Dendritic cell treated with granulocyte-macrophage colony-stimulating factor and Interleukin-4, amounts not matched to agents 40 ng/mL and 50 ng/mL, for 4 days (primary cell): ENCODE data around the gene VEGFC.

Source experiments
- H3K27ac Mint-ChIP-seq: one replicate; pipeline ENCODE4 v1.8.0; 2022; ENCODE audit warnings: mild to moderate bottlenecking, mixed read lengths
- H3K27me3 Mint-ChIP-seq: one replicate; pipeline ENCODE4 v1.8.0; 2022; ENCODE audit warnings: mild to moderate bottlenecking, mixed read lengths
- H3K36me3 Mint-ChIP-seq: one replicate; pipeline ENCODE4 v1.8.0; 2022; ENCODE audit warnings: low read depth, mixed read lengths
- H3K4me1 Mint-ChIP-seq: one replicate; pipeline ENCODE4 v1.8.0; 2022; ENCODE audit warnings: low read depth, mixed read lengths
- H3K4me3 Mint-ChIP-seq: one replicate; pipeline ENCODE4 v1.8.0; 2022; ENCODE audit warnings: mild to moderate bottlenecking, moderate library complexity, mixed read lengths
- H3K9me3 Mint-ChIP-seq: one replicate; pipeline ENCODE4 v1.8.0; 2022; ENCODE audit warnings: mixed read lengths
- intact Hi-C: fragments of 100-400 bp; cut with micrococcal nuclease; formaldehyde crosslinking; loops from one replicate; pipeline ENCODE4 v1.15.0; 2022

Gene VEGFC

GRCh38 chr4:176664964-176665363 lies 127.8 kb downstream of the VEGFC start:
- no peaks in the 10 kb centered on the region for H3K9me3 Mint-ChIP-seq
- no peaks in the 10 kb centered on the region for H3K4me1 Mint-ChIP-seq
- H3K27ac Mint-ChIP-seq = no peak overlapping the region
- intact Hi-C loops = no loop called here
- no peaks in the 10 kb centered on the region for H3K36me3 Mint-ChIP-seq
- H3K27me3 Mint-ChIP-seq = no peaks in the 10 kb centered on the region
- H3K4me3 Mint-ChIP-seq = no peak overlapping the region

DNA sequence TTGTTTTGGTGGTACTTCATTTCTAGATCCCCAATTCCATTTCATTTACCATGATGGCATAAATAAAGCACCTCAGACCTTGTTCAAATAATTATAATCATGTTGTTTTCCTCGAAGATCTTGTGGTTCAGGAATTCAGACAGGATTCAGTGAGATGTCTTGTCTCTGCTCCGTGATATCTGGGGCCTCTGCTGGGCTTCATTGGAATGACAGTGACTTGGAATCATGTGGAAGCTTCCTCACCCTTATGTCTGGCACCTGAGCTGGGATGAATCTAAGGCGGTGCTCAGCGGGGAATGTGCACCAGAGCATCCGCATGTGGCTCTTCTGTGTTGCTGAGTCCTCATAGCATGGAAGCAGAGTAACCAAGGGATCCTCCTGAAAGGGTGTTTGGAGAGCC lies 132.2 kb downstream of the VEGFC start:
- Mint-ChIP-seq H3K4me1 (no peaks in the 10 kb centered on the region), H3K27ac (no peak overlapping the region)
- intact Hi-C loops = no loop called here

GRCh38 chr4:176656108-176656507 lies 136.6 kb downstream of the VEGFC start:
- Mint-ChIP-seq H3K36me3 (no peaks in the 10 kb centered on the region), H3K4me1 (no peaks in the 10 kb centered on the region), H3K27ac (no peak overlapping the region), H3K9me3 (no peaks in the 10 kb centered on the region), H3K4me3 (no peak overlapping the region), H3K27me3 (no peaks in the 10 kb centered on the region)
- intact Hi-C loops = no loop called here

More for the DNA sequence above, 132.2 kb downstream of the VEGFC start:
- Mint-ChIP-seq H3K36me3 (no peaks in the 10 kb centered on the region), H3K4me3 (no peak overlapping the region), H3K27me3 (no peaks in the 10 kb centered on the region), H3K9me3 (no peaks in the 10 kb centered on the region)

DNA sequence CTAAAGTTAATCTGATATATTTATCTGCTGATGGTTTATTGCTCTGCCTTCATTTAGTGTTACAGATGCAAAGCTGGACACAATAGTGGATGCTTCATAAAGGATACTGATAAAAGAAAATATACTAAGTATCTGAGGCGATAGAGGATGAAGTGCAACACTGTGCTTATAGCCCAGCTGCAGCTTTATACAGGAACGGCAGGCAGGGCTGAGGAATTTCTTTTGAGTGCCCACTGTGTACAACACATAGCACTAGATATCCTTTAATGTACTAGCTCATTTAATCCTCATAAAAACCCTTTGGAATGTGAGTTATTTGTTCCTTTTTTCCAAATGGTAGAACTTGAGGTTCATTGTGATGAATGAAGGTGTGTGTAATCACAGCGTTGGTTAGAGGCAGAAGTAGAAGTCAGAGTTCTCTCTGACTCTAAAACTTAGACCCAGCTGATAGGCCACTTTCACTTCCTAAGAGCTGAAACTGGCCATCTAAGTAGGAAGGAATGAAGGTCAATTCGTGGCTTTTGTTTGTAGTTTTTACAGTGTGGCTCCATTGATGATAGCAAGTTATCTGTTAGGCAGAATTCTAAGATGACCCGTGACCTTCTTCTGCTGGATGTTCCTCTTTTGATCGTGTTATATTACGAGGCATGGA lies 138.0 kb downstream of the VEGFC start:
- Mint-ChIP-seq H3K27ac (no peak overlapping the region), H3K9me3 (no peaks in the 10 kb centered on the region), H3K27me3 (no peaks in the 10 kb centered on the region), H3K4me3 (no peak overlapping the region), H3K4me1 (no peaks in the 10 kb centered on the region), H3K36me3 (no peaks in the 10 kb centered on the region)
- intact Hi-C loops = no loop called here

GRCh38 chr4:176653401-176654220 lies 139.1 kb downstream of the VEGFC start:
- Mint-ChIP-seq H3K4me3 (no peak overlapping the region), H3K27ac (no peak overlapping the region), H3K4me1 (no peaks in the 10 kb centered on the region), H3K9me3 (no peaks in the 10 kb centered on the region), H3K27me3 (no peaks in the 10 kb centered on the region), H3K36me3 (no peaks in the 10 kb centered on the region)
- intact Hi-C loops = no loop called here

DNA sequence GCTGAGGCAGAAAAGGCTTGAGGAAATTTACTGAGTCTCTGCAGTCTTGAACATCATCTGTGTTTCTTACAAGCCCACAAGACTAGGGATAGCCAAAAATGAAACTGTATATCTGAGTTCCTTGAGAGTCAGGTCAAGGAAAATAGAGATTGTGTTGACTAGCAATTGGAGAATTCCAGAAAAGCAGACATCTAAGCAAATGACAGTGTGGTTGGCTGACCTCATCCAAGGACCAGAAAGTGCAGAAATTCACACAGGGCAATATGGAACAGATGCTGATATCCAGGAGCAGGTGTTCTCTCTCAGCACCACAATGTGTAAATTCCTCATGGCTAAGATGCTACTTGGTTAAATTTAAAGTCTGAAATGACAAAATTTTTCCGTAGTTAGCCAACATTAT lies 146.4 kb downstream of the VEGFC start:
- no peak overlapping the region for H3K4me3 Mint-ChIP-seq
- intact Hi-C loops = no loop called here
- H3K4me1 Mint-ChIP-seq = no peaks in the 10 kb centered on the region
- H3K27ac Mint-ChIP-seq = no peak overlapping the region
- no peaks in the 10 kb centered on the region for H3K27me3 Mint-ChIP-seq
- H3K36me3 Mint-ChIP-seq = no peaks in the 10 kb centered on the region
- H3K9me3 Mint-ChIP-seq = no peaks in the 10 kb centered on the region

DNA sequence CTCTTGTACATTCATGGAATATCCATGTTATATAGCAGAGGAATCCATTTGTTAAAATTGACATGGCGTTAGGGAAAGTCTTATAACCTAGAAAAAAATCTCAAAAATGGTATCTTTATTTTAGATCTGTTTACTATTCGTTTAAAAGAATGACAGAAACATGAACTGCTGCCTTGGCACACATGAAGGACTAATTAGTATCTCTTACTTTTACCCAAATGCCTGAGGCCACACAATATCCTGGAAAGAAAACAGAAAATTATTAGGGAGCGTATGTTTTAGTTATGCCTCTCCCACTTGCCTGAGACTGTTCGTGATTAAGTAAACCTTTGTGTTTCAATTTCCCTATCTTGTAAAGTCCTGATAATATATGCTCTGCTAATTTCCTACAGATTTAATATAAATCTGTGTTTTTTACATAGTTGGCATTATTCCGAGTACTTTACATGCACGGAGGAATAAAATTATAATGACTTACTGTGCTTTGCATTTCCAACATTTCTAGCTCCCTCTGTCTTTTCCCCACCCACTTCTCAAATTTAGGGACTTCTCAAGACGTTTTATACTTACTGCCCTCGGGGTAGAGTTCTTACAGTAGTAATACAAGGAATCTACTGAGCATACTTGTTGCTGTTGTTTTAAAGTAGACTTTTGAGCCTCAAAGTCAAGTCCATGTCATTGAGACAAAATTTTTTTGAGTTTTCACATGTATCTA lies 147.3 kb downstream of the VEGFC start:
- intact Hi-C loops = no loop called here

DNA sequence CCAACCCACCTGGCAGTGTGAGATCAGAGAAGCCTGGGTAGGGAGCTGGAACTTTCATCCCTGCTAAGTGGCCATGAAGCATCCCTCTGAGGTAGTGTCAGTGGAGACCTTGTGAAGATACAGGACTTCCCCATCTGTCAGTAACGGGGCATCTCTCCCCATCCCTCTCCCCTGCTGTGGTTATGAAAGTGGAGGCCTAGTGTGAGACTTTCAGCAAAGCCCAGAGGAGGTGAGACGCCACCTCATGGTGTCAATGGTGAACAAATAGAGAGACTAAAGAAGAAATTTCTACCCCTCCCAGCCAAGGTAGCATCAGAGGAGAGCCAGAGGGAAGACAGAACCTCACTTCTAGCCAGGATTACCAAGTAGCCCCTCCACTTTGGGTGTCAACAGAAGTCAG lies 150.2 kb downstream of the VEGFC start:
- H3K4me1 Mint-ChIP-seq = no peaks in the 10 kb centered on the region
- no peaks in the 10 kb centered on the region for H3K36me3 Mint-ChIP-seq
- intact Hi-C loops = no loop called here
- H3K9me3 Mint-ChIP-seq = no peaks in the 10 kb centered on the region
- H3K27me3 Mint-ChIP-seq = no peaks in the 10 kb centered on the region
- H3K4me3 Mint-ChIP-seq = no peak overlapping the region
- H3K27ac Mint-ChIP-seq = no peak overlapping the region

More for the DNA sequence above, 147.3 kb downstream of the VEGFC start:
- no peaks in the 10 kb centered on the region for H3K9me3 Mint-ChIP-seq
- H3K36me3 Mint-ChIP-seq = no peaks in the 10 kb centered on the region
- no peaks in the 10 kb centered on the region for H3K4me1 Mint-ChIP-seq
- no peak overlapping the region for H3K4me3 Mint-ChIP-seq
- no peaks in the 10 kb centered on the region for H3K27me3 Mint-ChIP-seq
- H3K27ac Mint-ChIP-seq = no peak overlapping the region

- Mint-ChIP-seq H3K4me1 (no peaks in the 10 kb centered on the region), H3K36me3 (no peaks in the 10 kb centered on the region), H3K27me3 (no peaks in the 10 kb centered on the region), H3K27ac (no peak overlapping the region), H3K4me3 (no peak overlapping the region), H3K9me3 (no peaks in the 10 kb centered on the region)
- intact Hi-C loops = no loop called here
These were observed 151.5 kb downstream of the VEGFC start for GRCh38 chr4:176641237-176641636.

DNA sequence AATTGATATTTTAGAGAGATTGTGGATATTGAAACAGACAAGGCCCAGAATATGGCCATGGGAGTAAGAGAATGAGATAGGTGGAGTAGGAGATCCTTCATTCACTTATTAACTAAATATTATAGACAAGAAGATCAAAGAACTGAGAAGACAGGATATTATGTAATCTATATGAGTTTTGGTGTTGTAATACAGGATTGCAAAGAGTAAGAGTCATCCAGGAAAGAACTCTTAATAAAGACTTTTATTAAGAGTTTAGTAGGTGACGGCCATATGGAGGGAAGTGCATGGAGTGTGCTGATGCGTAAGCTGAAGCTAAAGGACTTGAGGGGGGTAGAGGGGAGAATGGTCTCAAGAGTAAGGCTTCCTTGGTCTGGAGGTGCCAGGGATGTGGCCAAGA lies 153.7 kb downstream of the VEGFC start:
- Mint-ChIP-seq H3K27me3 (no peaks in the 10 kb centered on the region), H3K9me3 (no peaks in the 10 kb centered on the region), H3K27ac (no peak overlapping the region), H3K4me1 (no peaks in the 10 kb centered on the region), H3K36me3 (no peaks in the 10 kb centered on the region), H3K4me3 (no peak overlapping the region)
- intact Hi-C loops = no loop called here

DNA sequence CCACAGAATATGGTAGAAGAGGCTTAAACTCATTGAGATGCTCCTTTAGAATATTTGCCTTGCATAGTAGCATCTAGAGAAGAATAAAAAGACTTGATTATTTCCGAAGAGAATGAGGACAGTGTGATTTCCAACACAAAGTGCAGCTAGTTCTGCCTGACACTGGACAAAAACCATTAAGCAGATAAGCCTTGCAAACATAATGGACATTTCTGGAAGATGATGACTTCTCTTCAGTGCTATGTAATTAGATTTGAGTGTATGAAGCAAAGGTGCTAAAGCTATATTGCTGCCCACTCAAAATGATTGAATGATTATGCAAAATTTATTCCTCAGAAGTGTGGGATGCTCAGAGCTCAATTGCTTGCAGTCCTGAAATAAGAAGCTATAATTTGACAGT lies 156.4 kb downstream of the VEGFC start:
- H3K27ac Mint-ChIP-seq = no peak overlapping the region
- H3K9me3 Mint-ChIP-seq = no peaks in the 10 kb centered on the region
- intact Hi-C loops = no loop called here

DNA sequence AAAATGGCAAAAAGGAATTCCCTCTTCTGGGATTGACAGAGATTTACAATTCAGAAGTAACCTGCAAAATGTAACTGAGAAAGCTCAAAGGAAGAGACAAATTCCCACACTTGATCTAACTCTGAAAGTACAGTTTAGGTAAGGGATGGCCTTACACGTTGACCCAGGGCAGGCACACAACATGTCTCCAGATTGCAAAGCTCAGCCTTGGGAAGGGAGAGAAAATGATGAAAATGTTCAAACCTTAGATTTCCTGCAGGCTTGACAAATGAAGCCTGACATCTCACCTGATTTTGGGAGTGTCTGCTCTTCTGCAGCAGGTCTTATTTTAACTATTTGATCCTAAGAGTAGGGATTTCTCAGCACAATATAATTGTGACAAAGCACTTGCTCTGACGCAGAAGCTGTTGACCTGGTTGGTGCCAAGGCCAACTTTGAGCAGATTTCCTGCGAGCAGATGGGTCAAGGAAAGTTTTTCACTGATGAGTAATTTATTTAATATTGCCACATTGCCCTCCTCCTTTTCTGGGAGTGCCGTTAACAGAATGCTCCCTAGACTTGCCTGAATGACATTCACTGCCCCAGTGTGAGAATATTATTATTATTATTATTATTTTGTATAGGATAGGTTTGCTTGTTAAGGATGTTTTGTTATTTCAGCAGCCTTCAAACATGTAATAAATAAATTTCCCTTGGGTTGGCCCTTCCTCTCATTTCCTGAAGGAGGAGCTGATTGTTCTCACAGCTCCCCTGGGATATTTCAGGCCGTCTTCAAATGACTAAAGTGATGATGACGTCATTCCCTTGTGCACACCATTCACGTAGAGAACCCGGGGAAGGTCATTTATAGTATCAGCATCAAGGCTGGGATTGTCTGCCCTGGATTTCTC lies 157.1 kb downstream of the VEGFC start:
- Mint-ChIP-seq H3K4me3 (no peak overlapping the region), H3K27ac (no peak overlapping the region), H3K9me3 (no peaks in the 10 kb centered on the region), H3K27me3 (no peaks in the 10 kb centered on the region), H3K4me1 (no peaks in the 10 kb centered on the region), H3K36me3 (no peaks in the 10 kb centered on the region)
- intact Hi-C loops = no loop called here

More for the DNA sequence above, 156.4 kb downstream of the VEGFC start:
- no peaks in the 10 kb centered on the region for H3K36me3 Mint-ChIP-seq
- H3K4me3 Mint-ChIP-seq = no peak overlapping the region
- no peaks in the 10 kb centered on the region for H3K4me1 Mint-ChIP-seq
- no peaks in the 10 kb centered on the region for H3K27me3 Mint-ChIP-seq
